Liver (tissue), 9 donors: ENCODE measurements around the gene TIAM1. TPM values are rescaled to one million over a fixed set of nuclear protein-coding genes. Genes with fewer than 3 reads are reported as not detected.

Experiments used
- DNase-seq: peaks from one replicate; pipeline ENCODE4 v3.0.0-alpha.2; 2017; ENCODE audit warnings: low spot score
- H3K27ac ChIP-seq, 2 donors: one replicate each; pipeline ENCODE4 v1.7.0; 2013; ENCODE audit warnings: inconsistent platforms in 2 of 2, low read length in 2 of 2, control low read depth in 1 of 2, low read depth in 1 of 2, mild to moderate bottlenecking in 1 of 2
- H3K27me3 ChIP-seq, 4 donors: one replicate each; pipeline versions ENCODE4 v1.6.1 to v1.7.0; 2013; ENCODE audit warnings: low read length in 3 of 4, inconsistent platforms in 1 of 4, mild to moderate bottlenecking in 1 of 4, moderate library complexity in 1 of 4; ENCODE audit not compliant: control insufficient read depth in 4 of 4, insufficient read depth in 4 of 4
- H3K36me3 ChIP-seq, 4 donors: one replicate each; pipeline versions ENCODE4 v1.6.1 to v1.7.0; 2013; ENCODE audit warnings: low read length in 3 of 4, mild to moderate bottlenecking in 3 of 4, low read depth in 1 of 4, moderate library complexity in 1 of 4; ENCODE audit not compliant: control insufficient read depth in 4 of 4, insufficient read depth in 3 of 4
- H3K4me1 ChIP-seq, 4 donors: one replicate each; pipeline versions ENCODE4 v1.6.1 to v1.7.0; 2013; ENCODE audit warnings: low read length in 3 of 4, mild to moderate bottlenecking in 3 of 4, moderate library complexity in 1 of 4; ENCODE audit not compliant: control insufficient read depth in 4 of 4, insufficient read depth in 4 of 4
- H3K4me3 ChIP-seq, 3 donors: one replicate each; pipeline versions ENCODE4 v1.6.1 to v1.7.0; 2013; ENCODE audit warnings: low read length in 3 of 3, control low read depth in 1 of 3, low read depth in 1 of 3, mild to moderate bottlenecking in 1 of 3
- H3K9ac ChIP-seq, 2 donors: one replicate each; pipeline ENCODE4 v1.7.0; 2013; ENCODE audit warnings: low read length in 2 of 2, mild to moderate bottlenecking in 2 of 2, moderate library complexity in 2 of 2, control low read depth in 1 of 2, low read depth in 1 of 2
- H3K9me3 ChIP-seq, 4 donors: one replicate each; pipeline versions ENCODE4 v1.6.1 to v1.7.0; 2013; ENCODE audit warnings: low read length in 3 of 4; ENCODE audit not compliant: control insufficient read depth in 4 of 4
- ATF3 ChIP-seq: IDR thresholded peaks from 2 replicates; pipeline ENCODE4 v1.6.1; 2016; ENCODE audit warnings: antibody characterized with exemption
- CTCF ChIP-seq: fragments of 150-350 bp; IDR thresholded peaks from 2 replicates; pipeline ENCODE4 v1.5.1; 2017; ENCODE audit warnings: improper control_type of control experiment, low read depth, low read length; ENCODE audit not compliant: missing input control
- EGR1 ChIP-seq, 2 donors: IDR thresholded peaks; 2 replicates each; pipeline ENCODE4 v1.6.1; 2016 to 2018; ENCODE audit warnings: antibody characterized with exemption in 2 of 2, low read depth in 2 of 2
- FOXA1 ChIP-seq: IDR thresholded peaks from 2 replicates; pipeline ENCODE4 v1.6.1; 2016; ENCODE audit warnings: antibody characterized with exemption
- FOXA2 ChIP-seq: IDR thresholded peaks from 2 replicates; pipeline ENCODE4 v1.6.1; 2016; ENCODE audit warnings: antibody characterized with exemption
- GABPA ChIP-seq, 2 donors: IDR thresholded peaks in 1 of 2; conservative IDR thresholded peaks in 1 of 2; 2 replicates each; pipeline ENCODE4 v1.6.1; 2016; ENCODE audit warnings: antibody characterized with exemption in 2 of 2, mild to moderate bottlenecking in 1 of 2, moderate library complexity in 1 of 2
- HNF4A ChIP-seq, 2 donors: conservative IDR thresholded peaks; 2 replicates each; pipeline ENCODE4 v1.6.1; 2016; ENCODE audit warnings: antibody characterized with exemption in 2 of 2, mild to moderate bottlenecking in 2 of 2
- HNF4G ChIP-seq: IDR thresholded peaks from 2 replicates; pipeline ENCODE4 v1.6.1; 2016; ENCODE audit warnings: antibody characterized with exemption
- JUND ChIP-seq, 2 donors: IDR thresholded peaks; 2 replicates each; pipeline ENCODE4 v1.6.1; 2016; ENCODE audit warnings: antibody characterized with exemption in 2 of 2
- MAX ChIP-seq: IDR thresholded peaks from 2 replicates; pipeline ENCODE4 v1.6.1; 2016; ENCODE audit warnings: antibody characterized with exemption
- NR2F2 ChIP-seq: IDR thresholded peaks from 2 replicates; pipeline ENCODE4 v1.6.1; 2016; ENCODE audit warnings: antibody characterized with exemption
- RAD21 ChIP-seq, 2 donors: IDR thresholded peaks; 2 replicates each; pipeline ENCODE4 v1.6.1; 2016; ENCODE audit warnings: antibody characterized with exemption in 2 of 2, mild to moderate bottlenecking in 2 of 2
- REST ChIP-seq: IDR thresholded peaks from 2 replicates; pipeline ENCODE4 v1.6.1; 2016; ENCODE audit warnings: antibody characterized with exemption, mild to moderate bottlenecking
- RXRA ChIP-seq, 2 donors: IDR thresholded peaks; 2 replicates each; pipeline ENCODE4 v1.6.1; 2017 to 2018; ENCODE audit warnings: antibody characterized with exemption in 2 of 2, mild to moderate bottlenecking in 1 of 2
- SP1 ChIP-seq: IDR thresholded peaks from 2 replicates; pipeline ENCODE4 v1.6.1; 2018; ENCODE audit warnings: antibody characterized with exemption, mild to moderate bottlenecking
- TAF1 ChIP-seq: conservative IDR thresholded peaks from 2 replicates; pipeline ENCODE4 v1.6.1; 2016; ENCODE audit warnings: antibody characterized with exemption, mild to moderate bottlenecking
- YY1 ChIP-seq: IDR thresholded peaks from 2 replicates; pipeline ENCODE4 v1.6.1; 2016; ENCODE audit warnings: antibody characterized with exemption, mild to moderate bottlenecking
- ZBTB33 ChIP-seq: IDR thresholded peaks from 2 replicates; pipeline ENCODE4 v1.6.1; 2016; ENCODE audit warnings: antibody characterized with exemption
- WGBS: extraction: QIAGEN DNeasy Blood & Tissue Kit; methylation state at CpG from one replicate; pipeline ENCODE4 v1.1.7; 2013; 5-methylcytosine and 5-hydroxymethylcytosine counted together
- polyA plus RNA-seq, 2 donors: library from polyadenylated mRNA; stranded (reverse) in 1 of 2; unstranded in 1 of 2; fragments of 200-250 nt in 1 of 2; fragments of >200 nt in 1 of 2; fragmentation: Nextera tagmentation in 1 of 2; extraction: Ambion mirVana in 1 of 2; gene quantifications; one replicate each; pipeline versions ENCODE4 v1.2.1 to v1.2.3, GENCODE V29; 2013 to 2015
- total RNA-seq, 2 donors: library from RNA; depleted of rRNA; stranded (reverse); fragments of >200 nt; gene quantifications; one replicate each; pipeline ENCODE4 v1.2.3, GENCODE V29; 2014
- donor health status: healthy.
- donor health status: healthy.
- donor health status: healthy.
- donor health status: healthy.
- donor health status: healthy.

Gene TIAM1
- total and polyA plus RNA-seq, 4 donors = 3.0 to 7.4 (median 4.8) TPM

- H3K27ac ChIP-seq = no peak overlapping the region
- no peaks in the 10 kb centered on the region for H3K4me1 ChIP-seq
- DNase-seq = no peak
- 82% methylated on average over 3 of the region's 3 CpGs for WGBS
- TF ChIP-seq RAD21 (IDR thresholded peaks at IDR 0.05) (no peak), SP1 (no peak), FOXA2 (no peak), HNF4A (conservative IDR thresholded peaks at IDR 0.05) (no peak), TAF1 (no peak), ATF3 (no peak), NR2F2 (no peak), RXRA (IDR thresholded peaks at IDR 0.05) (no peak), REST (no peak), YY1 (no peak), JUND (IDR thresholded peaks at IDR 0.05) (no peak), ZBTB33 (no peak), HNF4G (no peak), MAX (no peak), FOXA1 (no peak), CTCF (no peak), EGR1 (IDR thresholded peaks at IDR 0.05; ENCODE audit: low read depth in 2 of 2) (no peak), GABPA (IDR thresholded peaks at IDR 0.05 in 1 of 2, conservative IDR thresholded peaks at IDR 0.05 in 1 of 2) (no peak)
- H3K9me3 ChIP-seq = no peaks in the 10 kb centered on the region
- H3K4me3 ChIP-seq = no peak overlapping the region
- H3K36me3 ChIP-seq = no peaks in the 10 kb centered on the region
- no peak overlapping the region for H3K9ac ChIP-seq
- no peaks in the 10 kb centered on the region for H3K27me3 ChIP-seq
Observed at GRCh38 chr21:31316072-31316471, 28.0 kb downstream of the TIAM1 start.

GRCh38 chr21:31310750-31311149 is 33.3 kb downstream of the TIAM1 start:
- no peak overlapping the region for H3K9ac ChIP-seq
- no peak overlapping the region for H3K27ac ChIP-seq
- H3K4me3 ChIP-seq = no peak overlapping the region
- no peaks in the 10 kb centered on the region for H3K36me3 ChIP-seq
- WGBS = 81% methylated on average over 7 of the region's 7 CpGs
- no peak for DNase-seq
- no peaks in the 10 kb centered on the region for H3K27me3 ChIP-seq
- no peaks in the 10 kb centered on the region for H3K4me1 ChIP-seq
- no peaks in the 10 kb centered on the region for H3K9me3 ChIP-seq
- TF ChIP-seq ZBTB33 = no peak
- TF ChIP-seq HNF4A (conservative IDR thresholded peaks at IDR 0.05) = no peak
- no peak for TF ChIP-seq HNF4G
- TF ChIP-seq NR2F2 = no peak
- TF ChIP-seq FOXA2 = no peak
- no peak for TF ChIP-seq CTCF
- no peak for TF ChIP-seq EGR1 (IDR thresholded peaks at IDR 0.05; ENCODE audit: low read depth in 2 of 2)
- TF ChIP-seq ATF3 = no peak
- TF ChIP-seq FOXA1 = no peak
- no peak for TF ChIP-seq RXRA (IDR thresholded peaks at IDR 0.05)
- no peak for TF ChIP-seq TAF1
- no peak for TF ChIP-seq GABPA (IDR thresholded peaks at IDR 0.05 in 1 of 2, conservative IDR thresholded peaks at IDR 0.05 in 1 of 2)
- no peak for TF ChIP-seq SP1
- no peak for TF ChIP-seq JUND (IDR thresholded peaks at IDR 0.05)
- TF ChIP-seq MAX = no peak
